ENCODE results near the gene TMC6.
"Not testable (repeated sequence)": the region's sequence is repeated elsewhere in the genome, so short reads cannot be mapped to it uniquely, and the experiment has no call there.

The TMC6 gene

GRCh38 chr17:78118801-78119241 lies 9.7 kb downstream of the TMC6 start:
- no peak for TF ChIP-seq CTCF (IDR thresholded peaks at IDR 0.05; ENCODE audit: low read depth, low read length, missing control alignments)
- no peak overlapping the region for H3K4me3 ChIP-seq (ENCODE audit: low read depth, low read length)
- no peak for DNase-seq (ENCODE audit: low read depth)

GRCh38 chr17:78117027-78117981 lies 11.3 kb downstream of the TMC6 start:
- DNase-seq (ENCODE audit: low read depth): no peak
- H3K4me3 ChIP-seq (ENCODE audit: low read depth, low read length): no peak overlapping the region
- TF ChIP-seq CTCF (IDR thresholded peaks at IDR 0.05; ENCODE audit: low read depth, low read length, missing control alignments): peak; percentile 53

- no peak overlapping the region for H3K4me3 ChIP-seq (ENCODE audit: low read depth, low read length)
- no peak for DNase-seq (ENCODE audit: low read depth)
- TF ChIP-seq CTCF (IDR thresholded peaks at IDR 0.05; ENCODE audit: low read depth, low read length, missing control alignments): no peak
Measured at GRCh38 chr17:78116411-78116810, 12.1 kb downstream of the TMC6 start.

- not testable (repeated sequence) for H3K4me3 ChIP-seq (ENCODE audit: low read depth, low read length); DNase-seq (ENCODE audit: low read depth)
Measured at GRCh38 chr17:78115803-78116202, 12.8 kb downstream of the TMC6 start.

GRCh38 chr17:78114831-78115723 lies 13.5 kb downstream of the TMC6 start:
- DNase-seq (ENCODE audit: low read depth): no peak
- no peak for TF ChIP-seq CTCF (IDR thresholded peaks at IDR 0.05; ENCODE audit: low read depth, low read length, missing control alignments)
- no peak overlapping the region for H3K4me3 ChIP-seq (ENCODE audit: low read depth, low read length)

- DNase-seq (ENCODE audit: low read depth): peak; percentile 40
- no peak overlapping the region; the same call in 1 of the 2 replicates for H3K4me3 ChIP-seq (ENCODE audit: low read depth, low read length)
- no peak for TF ChIP-seq CTCF (IDR thresholded peaks at IDR 0.05; ENCODE audit: low read depth, low read length, missing control alignments)
Measured at GRCh38 chr17:78113804-78114785, 14.5 kb downstream of the TMC6 start.
